ENCODE measurements around the gene ANKRD11. TPM values are rescaled to one million over a fixed set of nuclear protein-coding genes. Genes with fewer than 3 reads are reported as not detected.
"Not testable (repeated sequence)": the region's sequence is repeated elsewhere in the genome, so short reads cannot be mapped to it uniquely, and the experiment has no call there.

The ANKRD11 gene
- total RNA-seq, 1 donor: 97.4 TPM

GRCh38 chr16:89261691-89262563 lies 228.4 kb downstream of the ANKRD11 start:
- DNase-seq (ENCODE audit: insufficient read length, low spot score, missing footprints): peak; percentile 94
- TF ChIP-seq CTCF (IDR thresholded peaks at IDR 0.05; ENCODE audit: extremely low read depth, low read depth, low read length): no peak
- no peak overlapping the region for H3K27ac ChIP-seq (ENCODE audit: low read depth, low read length)
- H3K36me3 ChIP-seq (ENCODE audit: insufficient read depth, low read length): peaks cover 18% of the 10 kb centered on the region
- no peaks in the 10 kb centered on the region for H3K79me2 ChIP-seq (ENCODE audit: insufficient read depth, low read length)
- H3K4me2 ChIP-seq (ENCODE audit: insufficient read depth, low read length): peak overlapping the region; percentile 81
- H3K9me3 ChIP-seq (ENCODE audit: low read depth, low read length): no peaks in the 10 kb centered on the region
- H3K4me3 ChIP-seq (ENCODE audit: insufficient read depth, low read length): peak overlapping the region; percentile 69
- peaks cover 3% of the 10 kb centered on the region for H3K4me1 ChIP-seq (ENCODE audit: insufficient read depth, low read length)
- H4K20me1 ChIP-seq (ENCODE audit: insufficient read depth, low read length): no peaks in the 10 kb centered on the region
- H2AFZ ChIP-seq (ENCODE audit: low read length): peak overlapping the region; percentile 42
- H3K27me3 ChIP-seq (ENCODE audit: insufficient read depth, low read length): no peaks in the 10 kb centered on the region

- H2AFZ ChIP-seq (ENCODE audit: low read length); H3K36me3 ChIP-seq (ENCODE audit: insufficient read depth, low read length); DNase-seq (ENCODE audit: insufficient read length, low spot score, missing footprints); H3K79me2 ChIP-seq (ENCODE audit: insufficient read depth, low read length); H3K27ac ChIP-seq (ENCODE audit: low read depth, low read length); H3K4me2 ChIP-seq (ENCODE audit: insufficient read depth, low read length); H3K4me3 ChIP-seq (ENCODE audit: insufficient read depth, low read length); H3K9me3 ChIP-seq (ENCODE audit: low read depth, low read length); H3K4me1 ChIP-seq (ENCODE audit: insufficient read depth, low read length); H4K20me1 ChIP-seq (ENCODE audit: insufficient read depth, low read length); H3K27me3 ChIP-seq (ENCODE audit: insufficient read depth, low read length): not testable (repeated sequence)
Observed at GRCh38 chr16:89259901-89260300, 230.5 kb downstream of the ANKRD11 start.

- H3K4me1 ChIP-seq (ENCODE audit: insufficient read depth, low read length): peaks cover 3% of the 10 kb centered on the region
- H3K79me2 ChIP-seq (ENCODE audit: insufficient read depth, low read length): no peaks in the 10 kb centered on the region
- DNase-seq (ENCODE audit: insufficient read length, low spot score, missing footprints): peak; percentile 56
- H4K20me1 ChIP-seq (ENCODE audit: insufficient read depth, low read length): no peaks in the 10 kb centered on the region
- no peaks in the 10 kb centered on the region for H3K27me3 ChIP-seq (ENCODE audit: insufficient read depth, low read length)
- H3K4me2 ChIP-seq (ENCODE audit: insufficient read depth, low read length): peak overlapping the region; percentile 69
- peak overlapping the region; percentile 74 for H2AFZ ChIP-seq (ENCODE audit: low read length)
- no peak for TF ChIP-seq CTCF (IDR thresholded peaks at IDR 0.05; ENCODE audit: extremely low read depth, low read depth, low read length)
- H3K27ac ChIP-seq (ENCODE audit: low read depth, low read length): no peak overlapping the region
- H3K4me3 ChIP-seq (ENCODE audit: insufficient read depth, low read length): peak overlapping the region; percentile 68
- H3K36me3 ChIP-seq (ENCODE audit: insufficient read depth, low read length): no peaks in the 10 kb centered on the region
- H3K9me3 ChIP-seq (ENCODE audit: low read depth, low read length): no peaks in the 10 kb centered on the region
Observed at GRCh38 chr16:89257757-89258465, 232.4 kb downstream of the ANKRD11 start.

- Histone ChIP-seq H3K79me2 (ENCODE audit: insufficient read depth, low read length) (no peaks in the 10 kb centered on the region), H3K36me3 (ENCODE audit: insufficient read depth, low read length) (no peaks in the 10 kb centered on the region), H3K9me3 (ENCODE audit: low read depth, low read length) (no peaks in the 10 kb centered on the region), H3K27me3 (ENCODE audit: insufficient read depth, low read length) (no peaks in the 10 kb centered on the region), H4K20me1 (ENCODE audit: insufficient read depth, low read length) (no peaks in the 10 kb centered on the region), H3K4me2 (ENCODE audit: insufficient read depth, low read length) (peak overlapping the region; percentile 69), H3K27ac (ENCODE audit: low read depth, low read length) (no peak overlapping the region), H3K4me1 (ENCODE audit: insufficient read depth, low read length) (peaks cover 3% of the 10 kb centered on the region), H3K4me3 (ENCODE audit: insufficient read depth, low read length) (peak overlapping the region; percentile 68), H2AFZ (ENCODE audit: low read length) (peak overlapping the region; percentile 74)
- DNase-seq (ENCODE audit: insufficient read length, low spot score, missing footprints): peak; percentile 85
- TF ChIP-seq CTCF (IDR thresholded peaks at IDR 0.05; ENCODE audit: extremely low read depth, low read depth, low read length): no peak
Observed at GRCh38 chr16:89257281-89257731, 233.1 kb downstream of the ANKRD11 start.
